ENCODE data around the gene CNFN.

- TF ChIP-seq CTCF (IDR thresholded peaks at IDR 0.05) (no peak), POLR2A (IDR thresholded peaks at IDR 0.05) (peak; percentile 45 to 87 (median 84))
Measured at GRCh38 chr19:42396381-42397262, 6.5 kb upstream of the CNFN start.
